ENCODE measurements around the gene KCNG4.

Gene KCNG4

DNA sequence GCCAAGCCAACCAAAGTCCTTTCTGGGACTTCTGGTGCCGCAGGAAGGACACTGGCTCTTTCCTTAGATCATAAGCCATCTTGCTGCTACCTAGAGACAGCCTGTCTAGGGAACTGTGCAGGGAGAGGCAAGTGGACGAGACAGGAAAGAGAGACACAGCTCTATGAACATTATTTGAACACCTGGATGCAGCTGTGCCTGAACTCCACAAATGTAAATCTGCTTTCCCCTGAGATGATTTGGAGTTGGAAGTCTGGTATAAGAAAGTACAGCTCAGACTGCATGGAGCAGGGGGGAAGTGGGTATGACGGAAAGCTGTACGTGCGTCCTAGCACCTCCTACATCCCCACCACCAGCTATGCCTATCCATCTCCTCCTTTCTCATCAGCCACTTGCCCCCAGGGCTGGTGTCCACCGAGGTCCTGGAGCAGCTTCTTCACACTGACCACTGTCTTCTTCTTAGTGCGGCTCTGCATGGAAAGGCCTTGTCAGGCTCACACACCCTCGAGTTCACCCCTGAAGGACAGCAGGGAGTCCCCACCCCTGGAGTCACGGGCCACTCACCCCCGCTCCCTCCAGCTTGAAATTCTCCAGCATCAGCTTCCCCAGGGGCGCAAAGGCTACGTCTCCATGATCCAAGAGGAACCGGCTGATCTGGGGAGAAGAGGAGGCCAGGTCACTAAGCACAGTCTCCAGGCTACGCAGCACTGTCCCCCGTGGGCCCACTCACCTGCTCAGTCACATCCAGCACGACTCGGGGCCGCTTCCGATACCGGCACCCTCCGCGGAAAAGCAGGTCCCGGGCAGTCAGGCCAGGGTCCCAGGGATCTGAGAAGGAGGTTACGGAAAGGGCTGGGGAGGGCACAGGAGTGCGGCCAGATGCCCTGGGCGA lies 56.9 kb downstream of the KCNG4 start:
- DNase-seq, result no peak

DNA sequence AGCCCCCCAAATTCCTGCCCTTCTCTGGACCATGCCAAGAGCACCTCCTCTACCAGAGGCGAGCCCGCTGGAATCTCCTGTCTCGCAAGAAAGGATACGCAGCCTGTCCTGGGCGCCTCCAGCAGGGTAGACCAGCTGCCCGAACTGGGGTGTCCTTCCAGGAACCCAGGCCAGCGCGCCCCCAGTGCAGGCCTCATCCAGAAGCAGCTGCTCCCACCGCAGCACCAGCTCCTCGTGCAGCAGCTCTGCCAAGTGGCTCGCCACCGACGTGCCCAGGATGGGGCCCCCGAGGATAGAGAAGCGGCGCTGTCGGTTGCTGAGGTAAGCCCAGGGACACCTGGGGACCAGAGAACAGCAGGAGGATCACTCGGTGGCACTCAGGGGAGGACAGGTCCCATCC lies 57.7 kb downstream of the KCNG4 start:
- DNase-seq, result no peak

DNA sequence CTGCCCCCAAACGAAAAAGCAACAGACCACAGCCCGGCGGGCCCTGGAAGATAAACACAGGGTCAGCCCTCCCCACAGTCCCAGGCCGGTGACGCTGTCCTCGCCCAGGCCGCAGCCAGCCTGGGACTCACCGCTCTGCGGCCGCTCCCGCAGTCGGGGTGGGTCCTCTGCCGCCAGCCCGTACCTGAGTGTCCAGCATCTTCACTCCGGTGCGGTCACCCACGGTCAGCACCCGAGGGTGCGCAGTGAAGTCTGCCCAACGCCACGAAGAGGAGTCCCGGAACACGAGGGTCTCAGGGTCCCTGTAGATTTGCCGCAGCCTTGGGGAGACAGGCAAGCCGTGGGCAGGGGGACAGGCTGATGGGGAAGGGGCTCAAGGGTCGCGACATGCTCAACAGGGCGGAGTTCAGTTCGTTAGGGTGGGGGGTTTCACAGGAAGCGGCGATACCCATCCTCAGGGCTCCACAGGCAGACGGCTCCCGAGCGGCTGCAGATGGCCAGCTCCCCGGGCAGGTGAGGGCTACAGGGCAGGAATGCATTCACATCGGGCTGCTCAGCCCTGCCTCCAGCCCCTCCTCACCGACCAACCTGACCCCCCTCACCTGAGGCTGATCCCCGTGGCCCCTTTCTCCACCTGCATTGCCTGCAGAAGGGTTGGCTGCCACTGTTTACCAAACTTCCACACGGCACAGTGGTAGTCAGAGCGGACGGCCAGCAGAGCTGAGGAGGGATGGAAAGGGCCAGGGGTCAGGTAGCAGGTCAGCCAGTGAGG lies 58.5 kb downstream of the KCNG4 start:
- DNase-seq, result no peak

DNA sequence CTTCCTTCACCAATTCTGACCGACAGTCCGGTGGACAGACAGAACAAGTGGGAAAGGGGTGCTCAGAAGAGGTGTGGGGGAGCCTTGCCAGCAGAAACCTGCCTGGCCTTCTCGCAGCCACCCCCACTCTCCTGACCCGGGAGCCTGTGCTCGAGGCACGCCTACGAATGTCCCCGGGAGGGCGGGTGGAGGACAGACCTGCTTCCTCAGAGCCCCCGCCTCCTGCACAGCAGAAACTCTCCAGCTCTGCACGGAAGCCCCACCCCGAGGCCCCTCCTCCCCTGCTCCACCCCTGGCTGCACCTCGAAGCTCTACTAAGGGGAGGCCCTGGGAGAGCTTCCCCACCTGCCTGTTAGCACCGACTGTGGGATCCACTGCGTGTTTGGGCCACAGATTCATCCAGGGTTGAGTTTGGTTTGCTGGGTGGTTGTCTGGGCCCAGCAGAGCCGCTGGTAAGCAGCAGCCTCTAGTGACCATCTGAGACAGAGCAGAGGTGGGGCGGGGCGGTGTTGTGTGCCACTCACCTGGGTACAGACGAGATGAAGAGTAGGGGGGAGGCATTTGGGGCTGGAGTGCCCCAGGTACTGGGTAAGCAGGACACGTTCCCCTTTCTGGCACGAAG lies 59.2 kb downstream of the KCNG4 start:
- DNase-seq, result no peak

DNA sequence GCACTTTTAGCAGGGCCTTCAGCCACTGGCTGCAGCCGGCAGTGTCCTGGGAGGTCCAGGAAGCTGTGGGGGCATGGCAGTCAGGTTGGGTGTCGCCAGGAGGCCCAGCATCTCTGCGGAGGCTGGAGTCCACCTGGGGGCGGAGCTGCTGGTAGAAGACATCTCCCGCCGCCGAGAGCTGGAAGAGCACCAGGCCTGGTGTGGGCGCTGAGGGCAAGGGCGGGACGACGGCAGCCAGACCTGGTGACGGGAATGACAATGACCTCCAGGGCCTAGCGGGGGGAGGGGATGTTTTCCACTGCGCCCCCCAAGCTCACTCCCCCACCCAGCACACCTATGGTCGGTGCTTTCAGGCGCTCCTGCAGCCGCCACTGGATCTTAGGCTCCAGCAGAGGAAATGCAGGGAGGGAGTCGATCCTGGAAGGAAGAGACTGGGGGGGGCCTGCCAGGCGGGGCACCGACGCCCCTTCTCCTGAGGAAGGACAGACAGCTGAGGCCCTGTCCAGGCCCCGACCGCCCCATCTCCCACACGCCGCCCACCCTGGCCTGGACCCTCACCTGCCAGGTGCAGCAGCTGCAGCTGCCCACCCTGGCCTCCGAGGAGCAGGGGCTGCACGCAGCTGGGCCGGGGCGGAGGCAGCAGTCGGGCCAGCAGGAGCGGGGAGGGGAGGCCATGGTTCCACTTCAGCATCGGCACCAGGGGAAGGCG lies 60.0 kb downstream of the KCNG4 start:
- DNase-seq, result no peak

DNA sequence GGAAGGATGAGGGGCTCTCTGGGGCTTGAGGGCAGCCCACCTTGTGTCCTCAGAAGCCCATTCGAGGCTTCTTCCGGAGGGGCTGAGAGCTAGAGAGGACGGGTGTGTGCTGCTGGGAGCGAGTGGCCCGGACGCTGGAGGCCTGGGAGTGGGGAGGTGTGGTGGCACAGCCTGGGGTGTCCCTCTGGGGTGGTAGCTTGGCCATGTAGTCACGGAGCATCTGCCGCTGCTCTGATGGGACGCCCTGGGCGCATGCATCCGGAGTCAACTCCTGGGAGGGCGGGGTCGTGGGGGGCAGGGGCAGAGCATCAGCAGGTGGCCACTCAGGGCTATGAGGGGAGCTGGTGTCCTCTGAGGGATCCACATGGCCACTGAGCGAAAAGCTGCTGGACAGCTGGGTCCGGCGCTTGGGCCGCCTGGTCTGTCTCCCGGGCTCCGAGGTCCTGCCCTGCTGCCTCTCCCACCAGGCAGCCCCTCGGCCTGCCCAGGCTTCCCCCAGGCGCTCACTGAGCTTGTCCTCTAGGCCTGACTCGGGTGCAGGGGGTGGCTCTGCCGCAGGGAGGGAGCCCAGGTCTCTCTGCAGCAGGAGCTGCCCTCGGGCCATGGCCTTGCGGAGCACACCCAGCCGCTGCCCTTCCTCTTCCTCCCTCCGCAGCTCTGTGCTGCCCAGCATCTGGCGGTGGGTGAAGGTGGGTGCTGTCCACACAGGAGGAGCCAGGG lies 60.8 kb downstream of the KCNG4 start:
- DNase-seq, result no peak

DNA sequence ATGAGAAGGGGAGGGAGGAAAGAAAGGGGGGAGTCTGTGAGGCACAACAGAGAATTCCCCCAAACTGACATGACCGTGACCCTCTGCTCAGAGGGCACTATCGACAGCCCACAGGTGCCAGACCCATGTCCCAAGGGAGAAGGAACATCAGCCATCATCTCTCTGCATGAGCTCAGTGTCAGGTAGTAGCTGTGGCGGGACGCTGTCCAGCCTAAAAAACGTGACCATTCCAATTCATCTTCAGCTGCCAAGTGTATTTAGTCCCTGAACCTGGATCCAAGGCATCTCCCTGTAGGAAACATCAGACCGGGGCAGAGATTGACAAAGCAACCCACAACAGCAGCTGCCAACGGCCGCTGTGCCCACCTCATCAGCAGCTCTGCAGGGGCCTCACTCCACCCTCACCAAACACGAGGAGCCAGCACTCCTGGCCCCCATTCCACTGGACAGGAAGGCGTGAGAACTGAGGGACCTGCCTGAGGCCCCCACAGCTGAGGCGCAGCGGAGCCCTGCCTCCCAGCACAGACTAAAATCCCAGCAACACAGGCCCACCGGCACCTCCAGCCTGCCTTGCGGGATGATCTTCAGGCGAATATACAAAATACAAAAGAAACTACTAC lies 61.6 kb downstream of the KCNG4 start:
- no peak for DNase-seq

DNA sequence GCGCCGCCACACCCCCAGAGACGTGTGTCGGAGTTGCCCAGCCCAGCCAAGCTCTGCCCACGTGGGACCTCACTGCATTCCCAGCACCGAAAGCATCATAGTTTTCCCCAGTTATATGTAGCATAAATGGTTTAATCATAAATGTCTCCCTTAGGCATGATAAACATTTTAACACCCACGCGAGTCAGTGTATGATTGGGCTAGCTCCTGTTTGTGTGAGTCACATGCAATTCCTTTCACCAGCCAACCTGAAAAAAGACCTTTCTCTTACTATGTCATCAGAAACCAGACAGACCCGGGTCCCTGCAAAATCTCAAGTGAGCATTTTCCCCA lies 62.1 kb downstream of the KCNG4 start:
- DNase-seq, result no peak

DNA sequence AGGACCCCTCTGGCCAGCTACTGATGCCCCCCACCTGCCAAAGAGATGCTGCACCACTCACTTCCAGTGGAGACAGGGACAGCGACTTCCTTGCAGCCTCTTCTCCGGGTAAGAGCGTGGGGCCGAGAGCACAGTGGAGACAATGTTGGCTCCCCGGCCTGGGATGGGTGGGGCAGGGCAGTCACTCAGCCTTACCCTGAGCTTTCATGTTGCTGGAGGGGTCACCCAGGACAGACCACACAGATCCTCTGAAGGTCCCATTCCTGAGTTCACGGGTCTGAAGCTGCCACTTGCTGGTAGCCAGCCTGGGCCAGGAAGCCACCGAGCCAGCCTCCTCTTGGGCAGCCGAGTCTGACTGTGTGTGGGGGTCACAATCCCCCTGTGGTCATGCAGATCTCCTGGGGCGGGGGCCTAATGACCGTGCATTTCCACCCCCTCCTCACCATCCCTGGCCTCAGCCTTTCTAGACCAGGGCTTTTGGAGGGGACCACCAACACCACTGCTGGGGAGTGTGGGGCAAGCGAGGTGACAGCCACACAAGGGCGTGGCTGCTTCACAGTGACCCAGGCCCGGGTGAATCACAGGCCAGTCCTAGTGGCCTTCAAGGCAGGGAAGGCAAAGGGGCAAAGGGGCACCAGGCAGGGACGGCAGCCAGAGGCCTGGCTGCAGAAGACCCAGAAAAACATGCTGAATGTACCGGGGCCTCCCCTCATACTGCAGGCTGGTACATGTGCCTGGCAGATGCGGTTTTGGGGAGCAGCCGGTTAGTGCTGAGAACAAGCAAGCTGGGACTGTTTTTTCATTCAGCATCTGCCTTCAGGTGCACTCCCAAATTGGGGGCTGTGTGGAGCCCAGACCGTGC lies 63.4 kb downstream of the KCNG4 start:
- no peak for DNase-seq

DNA sequence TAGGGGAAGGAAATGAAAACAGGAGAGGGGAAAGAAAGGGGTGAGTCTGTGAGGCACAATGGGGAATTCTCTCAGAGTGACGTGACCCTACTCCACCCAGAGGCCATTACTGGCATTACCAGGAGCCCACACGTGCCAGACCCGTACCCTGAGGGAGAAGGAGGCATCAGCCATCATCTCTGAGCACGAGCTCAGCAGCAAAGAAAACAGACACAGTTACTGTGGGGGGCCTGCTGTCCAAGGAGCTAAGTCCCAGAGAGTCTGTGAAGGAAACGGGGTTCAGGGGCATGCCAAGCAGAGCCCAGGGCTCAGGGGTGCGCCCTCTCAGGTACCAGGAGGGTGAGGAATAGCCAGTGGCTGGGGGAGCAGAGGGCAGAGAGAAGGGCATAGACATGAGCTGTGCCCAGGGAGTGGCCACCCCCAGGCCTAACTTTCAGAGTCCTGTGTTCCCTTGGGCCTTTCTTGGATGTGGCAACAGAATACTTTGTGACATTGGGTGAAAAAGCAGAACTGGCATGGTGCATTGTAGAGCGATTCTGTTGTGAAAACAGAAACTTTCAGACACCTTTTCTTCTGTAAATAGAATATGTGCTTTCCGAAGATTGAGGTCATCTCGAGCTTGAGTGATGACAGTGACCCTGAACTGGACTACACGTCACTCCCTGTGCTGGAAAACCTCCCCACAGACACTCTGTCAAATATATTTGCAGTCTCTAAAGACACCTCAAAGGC lies 64.3 kb downstream of the KCNG4 start:
- peak; percentile 59 to 62 for DNase-seq

DNA sequence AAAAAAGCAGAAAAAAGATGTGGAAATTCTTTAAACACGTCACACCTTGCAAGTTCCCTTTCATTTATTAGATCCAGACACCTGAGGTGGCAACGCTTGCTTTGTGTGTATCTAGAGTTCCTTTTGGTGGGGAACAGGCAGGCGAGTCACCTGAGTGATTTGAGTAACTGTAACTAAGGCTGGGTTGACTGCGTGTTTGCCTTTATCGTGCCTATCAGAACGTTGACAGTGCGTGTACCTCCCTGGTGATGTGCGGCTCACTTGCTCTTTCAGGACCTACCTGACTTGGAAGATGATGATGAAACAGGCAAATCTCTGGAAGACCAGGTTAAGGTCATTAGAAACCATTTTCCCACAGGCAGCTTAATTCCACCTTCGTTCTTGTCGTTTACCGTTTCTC lies 65.4 kb downstream of the KCNG4 start:
- no peak for DNase-seq

DNA sequence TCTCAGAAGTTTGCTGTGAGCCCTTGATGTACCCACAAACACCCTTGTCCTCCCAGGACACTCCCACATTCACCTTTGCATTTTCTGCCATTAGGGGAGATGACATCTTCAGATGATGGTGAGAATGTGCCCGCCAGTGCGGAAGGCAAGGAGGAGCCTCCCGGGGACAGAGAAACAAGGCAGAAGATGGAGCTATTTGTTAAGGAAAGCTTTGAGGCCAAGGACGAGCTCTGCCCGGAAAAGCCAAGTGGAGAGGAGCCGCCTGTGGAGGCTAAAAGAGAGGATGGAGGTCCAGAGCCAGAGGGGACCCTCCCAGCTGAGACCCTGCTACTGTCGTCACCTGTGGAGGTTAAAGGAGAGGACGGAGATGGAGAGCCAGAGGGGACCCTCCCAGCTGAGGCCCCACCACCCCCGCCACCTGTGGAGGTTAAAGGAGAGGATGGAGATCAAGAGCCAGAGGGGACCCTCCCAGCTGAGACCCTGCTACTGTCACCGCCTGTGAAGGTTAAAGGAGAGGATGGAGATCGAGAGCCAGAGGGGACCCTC lies 70.0 kb downstream of the KCNG4 start:
- DNase-seq, result no peak

All from NCI-H2081 (cell line).